ENCODE data around the gene SKI.

- TF ChIP-seq GATA2 (IDR thresholded peaks at IDR 0.05; ENCODE audit: low read depth, low read length) (no peak), GATA3 (IDR thresholded peaks at IDR 0.05; ENCODE audit: low read depth, low read length) (no peak)
These were observed 74.3 kb downstream of the SKI start for GRCh38 chr1:2302292-2302925.

Measured in SH-SY5Y (cell line).